ENCODE results near the gene BIRC7. TPM values are rescaled to one million over a fixed set of nuclear protein-coding genes. Genes with fewer than 3 reads are reported as not detected.

The BIRC7 gene
- total RNA-seq, 4 donors from 2014 or later, result not detected

DNA sequence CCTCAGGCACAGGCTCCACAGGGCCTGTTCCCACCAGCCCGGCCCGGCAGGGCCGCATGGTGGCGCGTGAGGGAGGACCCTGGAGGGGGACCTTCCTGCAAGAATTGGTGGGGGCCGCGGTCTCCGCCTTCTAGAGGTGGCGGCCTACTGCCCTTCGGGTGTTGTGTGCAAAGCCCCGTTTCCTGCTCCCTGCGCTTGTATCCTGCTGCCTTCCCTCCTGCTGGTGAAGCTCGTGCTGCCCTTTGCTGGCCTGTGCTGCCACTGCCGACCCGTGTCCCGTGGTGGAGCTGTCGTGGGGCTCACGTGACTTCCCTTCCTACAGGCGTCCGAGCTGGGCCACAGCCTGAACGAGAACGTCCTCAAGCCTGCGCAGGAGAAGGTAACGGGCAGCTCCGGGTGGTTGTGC lies 48.8 kb downstream of the BIRC7 start:
- peaks cover 43 to 100% (median 93%) of the 10 kb centered on the region in 4 donors for H3K36me3 ChIP-seq
- TF ChIP-seq, protein P1, sequence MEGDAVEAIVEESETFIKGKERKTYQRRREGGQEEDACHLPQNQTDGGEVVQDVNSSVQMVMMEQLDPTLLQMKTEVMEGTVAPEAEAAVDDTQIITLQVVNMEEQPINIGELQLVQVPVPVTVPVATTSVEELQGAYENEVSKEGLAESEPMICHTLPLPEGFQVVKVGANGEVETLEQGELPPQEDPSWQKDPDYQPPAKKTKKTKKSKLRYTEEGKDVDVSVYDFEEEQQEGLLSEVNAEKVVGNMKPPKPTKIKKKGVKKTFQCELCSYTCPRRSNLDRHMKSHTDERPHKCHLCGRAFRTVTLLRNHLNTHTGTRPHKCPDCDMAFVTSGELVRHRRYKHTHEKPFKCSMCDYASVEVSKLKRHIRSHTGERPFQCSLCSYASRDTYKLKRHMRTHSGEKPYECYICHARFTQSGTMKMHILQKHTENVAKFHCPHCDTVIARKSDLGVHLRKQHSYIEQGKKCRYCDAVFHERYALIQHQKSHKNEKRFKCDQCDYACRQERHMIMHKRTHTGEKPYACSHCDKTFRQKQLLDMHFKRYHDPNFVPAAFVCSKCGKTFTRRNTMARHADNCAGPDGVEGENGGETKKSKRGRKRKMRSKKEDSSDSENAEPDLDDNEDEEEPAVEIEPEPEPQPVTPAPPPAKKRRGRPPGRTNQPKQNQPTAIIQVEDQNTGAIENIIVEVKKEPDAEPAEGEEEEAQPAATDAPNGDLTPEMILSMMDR (IDR thresholded peaks at IDR 0.05), result no peak
- TF ChIP-seq EP300 (IDR thresholded peaks at IDR 0.05) (no peak), POLR2A (IDR thresholded peaks at IDR 0.05; ENCODE audit: low read depth) (no peak), POLR2AphosphoS5 (IDR thresholded peaks at IDR 0.05) (no peak)
- no peaks in the 10 kb centered on the region for H3K27me3 ChIP-seq
- H3K4me3 ChIP-seq, result peak overlapping the region in 1 of 4 donors; percentile 7
- 86% methylated on average over 20 of the region's 25 CpGs for WGBS
- H3K9me3 ChIP-seq, result no peaks in the 10 kb centered on the region
- intact Hi-C loops (cut with DNase I), result no loop called here
- no peaks in the 10 kb centered on the region for H3K4me1 ChIP-seq
- DNase-seq (ENCODE audit: extremely low spot score), result no peak
- no peak overlapping the region for H3K27ac ChIP-seq (replicated peaks in 1 of 4)

DNA sequence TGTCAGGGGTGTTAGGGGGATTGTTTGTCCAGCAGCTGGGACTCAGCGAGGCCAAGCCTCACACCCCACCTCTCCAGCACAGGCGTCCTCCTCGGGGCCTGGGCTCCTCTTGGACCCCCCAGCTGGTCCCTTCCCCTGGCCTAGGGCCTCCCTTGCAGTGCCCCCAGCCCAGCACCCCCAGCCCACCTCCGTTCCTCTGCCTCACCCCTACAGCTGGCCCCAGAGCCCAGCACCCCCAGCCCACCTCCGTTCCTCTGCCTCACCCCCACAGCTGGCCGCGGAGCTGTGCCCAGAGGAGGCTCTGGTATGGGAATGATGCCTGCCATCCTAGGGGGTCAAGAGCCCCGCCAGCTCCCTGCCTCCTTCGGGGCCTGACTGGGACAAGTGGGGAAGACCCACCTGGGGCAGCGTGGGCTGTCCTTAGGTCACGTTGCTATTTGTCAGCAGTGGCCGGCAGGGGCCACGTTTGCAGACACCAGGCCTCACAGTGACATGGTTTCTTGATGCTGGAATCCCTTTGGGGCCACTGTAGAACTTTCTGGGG lies 49.3 kb downstream of the BIRC7 start:
- H3K27me3 ChIP-seq, result no peaks in the 10 kb centered on the region
- no peak overlapping the region for H3K4me3 ChIP-seq
- 92% methylated on average over 9 of the region's 13 CpGs for WGBS
- no peak overlapping the region for H3K27ac ChIP-seq (replicated peaks in 1 of 4)
- DNase-seq (ENCODE audit: extremely low spot score), result no peak
- H3K9me3 ChIP-seq, result no peaks in the 10 kb centered on the region
- no peaks in the 10 kb centered on the region for H3K4me1 ChIP-seq
- TF ChIP-seq POLR2A (IDR thresholded peaks at IDR 0.05; ENCODE audit: low read depth) (no peak), POLR2AphosphoS5 (IDR thresholded peaks at IDR 0.05) (no peak), EP300 (IDR thresholded peaks at IDR 0.05) (no peak)
- TF ChIP-seq, protein P1 (IDR thresholded peaks at IDR 0.05), result no peak
- peaks cover 38 to 95% (median 88%) of the 10 kb centered on the region in 4 donors for H3K36me3 ChIP-seq
- intact Hi-C loops (cut with DNase I), result no loop called here

DNA sequence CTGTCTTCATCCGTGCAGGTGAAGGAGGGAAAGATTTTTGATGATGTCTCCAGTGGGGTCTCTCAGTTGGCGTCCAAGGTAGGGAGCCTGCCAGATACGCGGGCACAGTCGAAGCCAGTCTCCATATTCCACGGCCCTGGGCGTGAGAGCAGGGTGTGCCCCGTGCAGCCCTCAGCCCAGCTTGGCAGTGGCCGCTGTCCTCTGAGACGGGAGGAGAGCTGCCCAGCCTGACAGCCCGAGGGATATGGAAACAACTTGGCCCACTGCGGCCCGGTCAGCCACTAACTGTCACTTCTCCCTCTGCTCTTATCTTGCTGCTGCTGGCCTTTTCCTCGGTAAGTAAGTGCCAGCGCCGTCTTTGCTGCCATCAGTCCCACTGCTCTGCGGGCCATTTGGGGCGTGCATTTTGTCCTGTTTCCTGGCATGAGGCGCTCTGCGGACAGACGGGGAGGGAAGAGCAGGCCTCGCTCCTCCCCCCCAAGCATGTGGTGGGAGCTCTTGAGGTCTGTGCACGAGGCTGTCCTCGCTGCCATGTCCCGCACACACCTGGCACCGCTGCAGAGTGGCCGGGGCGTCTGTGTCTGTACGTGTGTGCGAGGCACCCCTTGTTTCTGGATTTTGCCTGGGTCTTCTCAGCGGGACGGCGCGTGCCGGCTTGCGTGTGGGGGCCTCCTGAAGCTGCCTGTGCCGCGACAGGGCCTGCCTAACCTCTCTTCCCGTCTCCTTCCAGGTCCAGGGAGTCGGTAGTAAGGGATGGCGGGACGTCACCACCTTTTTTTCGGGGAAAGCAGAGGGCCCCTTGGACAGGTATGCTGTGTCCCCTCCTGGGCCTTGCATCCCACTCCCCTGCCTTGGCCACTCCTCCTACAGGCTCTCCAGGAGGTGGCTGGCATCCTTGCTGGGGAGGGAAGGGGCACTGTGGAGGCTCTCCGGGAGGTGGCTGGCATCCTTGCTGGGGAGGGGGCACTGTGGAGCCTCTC lies 50.2 kb downstream of the BIRC7 start:
- Histone ChIP-seq H3K4me1 (peaks cover 0 to 5% (median under 1%) of the 10 kb centered on the region in 4 donors), H3K4me3 (no peak overlapping the region), H3K36me3 (peaks cover 31 to 86% (median 79%) of the 10 kb centered on the region in 4 donors), H3K9me3 (no peaks in the 10 kb centered on the region), H3K27me3 (no peaks in the 10 kb centered on the region), H3K27ac (replicated peaks in 1 of 4) (no peak overlapping the region)
- intact Hi-C loops (cut with DNase I), result no loop called here
- TF ChIP-seq, protein P1 (IDR thresholded peaks at IDR 0.05), result no peak
- no peak for TF ChIP-seq EP300 (IDR thresholded peaks at IDR 0.05)
- no peak for TF ChIP-seq POLR2A (IDR thresholded peaks at IDR 0.05; ENCODE audit: low read depth)
- TF ChIP-seq POLR2AphosphoS5 (IDR thresholded peaks at IDR 0.05), result no peak
- DNase-seq (ENCODE audit: extremely low spot score), result no peak
- WGBS, result 93% methylated on average over 35 of the region's 44 CpGs

DNA sequence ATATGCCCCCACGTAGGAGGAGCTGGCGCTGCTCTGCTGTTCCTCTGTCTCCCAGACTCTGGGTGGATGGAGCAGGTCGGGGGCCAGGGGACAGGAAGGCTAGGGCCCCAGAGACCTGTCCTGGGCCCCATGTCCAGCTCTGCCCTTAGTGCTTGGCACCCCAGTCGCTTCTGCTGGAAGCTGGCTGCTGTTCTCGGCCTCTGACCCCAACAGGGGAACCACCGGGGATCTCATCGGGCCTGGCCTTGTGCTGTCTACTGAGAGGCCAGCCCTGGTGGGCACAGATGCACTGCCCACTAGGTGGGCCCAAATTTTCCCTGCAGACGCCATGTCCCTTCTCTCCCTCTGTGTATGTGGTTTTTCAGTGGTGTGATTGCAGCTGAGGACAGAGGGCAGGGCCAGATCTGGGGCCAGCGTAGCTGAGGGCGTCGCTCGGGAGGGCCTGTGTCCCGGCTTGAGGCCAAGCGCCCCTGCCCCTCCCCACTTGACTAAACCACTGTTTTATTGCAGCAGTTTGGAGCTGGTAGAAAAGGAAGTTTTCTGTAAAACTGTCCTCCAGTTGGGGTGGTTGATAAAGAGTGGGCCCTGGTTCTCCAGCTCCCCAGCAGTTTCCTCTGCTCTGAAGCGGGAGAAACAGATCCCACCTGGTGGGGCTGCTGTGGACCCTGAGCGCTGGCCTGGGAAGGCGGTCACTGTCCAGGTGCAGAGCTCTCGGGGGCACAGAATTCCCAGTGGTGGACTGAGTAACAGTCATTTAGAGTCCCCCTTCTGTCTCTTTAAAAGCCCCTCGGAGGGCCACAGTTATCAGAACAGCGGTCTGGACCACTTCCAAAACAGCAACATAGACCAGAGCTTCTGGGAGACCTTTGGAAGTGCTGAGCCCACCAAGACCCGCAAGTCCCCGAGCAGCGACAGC lies 51.3 kb downstream of the BIRC7 start:
- Histone ChIP-seq H3K27ac (replicated peaks in 1 of 4) (no peak overlapping the region), H3K36me3 (peaks cover 29 to 75% (median 68%) of the 10 kb centered on the region in 4 donors), H3K4me1 (peaks cover 0 to 11% (median 3%) of the 10 kb centered on the region in 4 donors), H3K9me3 (no peaks in the 10 kb centered on the region), H3K27me3 (peaks cover 0 to 10% (median 0%) of the 10 kb centered on the region in 4 donors), H3K4me3 (no peak overlapping the region)
- intact Hi-C loops (cut with DNase I), result no loop called here
- TF ChIP-seq, protein P1 (IDR thresholded peaks at IDR 0.05), result no peak
- TF ChIP-seq EP300 (IDR thresholded peaks at IDR 0.05), result no peak
- no peak for TF ChIP-seq POLR2A (IDR thresholded peaks at IDR 0.05; ENCODE audit: low read depth)
- no peak for TF ChIP-seq POLR2AphosphoS5 (IDR thresholded peaks at IDR 0.05)
- no peak for DNase-seq (ENCODE audit: extremely low spot score)
- WGBS, result 93% methylated on average over 12 of the region's 23 CpGs
